Mesendoderm (in vitro differentiated cells): Measurements from ENCODE around the gene OR6V1.

Source experiments
- DNase-seq: peaks from one replicate; pipeline ENCODE4 v3.0.0; 2013
- H2AK5ac ChIP-seq: 2 replicates; pipeline ENCODE4 v1.6.1; 2013; ENCODE audit warnings: low read length, inconsistent platforms
- H2BK120ac ChIP-seq: 2 replicates; pipeline ENCODE4 v1.6.1; 2013; ENCODE audit warnings: low read depth, mild to moderate bottlenecking, low read length, moderate library complexity, mixed read lengths
- H2BK15ac ChIP-seq: replicated peaks from 2 replicates; pipeline ENCODE4 v1.6.1; 2013; ENCODE audit warnings: low read depth, mild to moderate bottlenecking, moderate library complexity
- H2BK5ac ChIP-seq: 2 replicates; pipeline ENCODE4 v1.6.1; 2013; ENCODE audit warnings: low read length, inconsistent platforms
- H3K18ac ChIP-seq: 2 replicates; pipeline ENCODE4 v1.6.1; 2013; ENCODE audit warnings: mild to moderate bottlenecking, low read length, mixed read lengths
- H3K23ac ChIP-seq: one replicate; pipeline ENCODE4 v1.6.1; 2013; ENCODE audit warnings: low read length
- H3K27ac ChIP-seq: 2 replicates; pipeline ENCODE4 v1.5.1; 2013; ENCODE audit warnings: low read depth, mild to moderate bottlenecking, inconsistent platforms, low read length, moderate library complexity
- H3K27me3 ChIP-seq: 2 replicates; pipeline ENCODE4 v1.6.1; 2013; ENCODE audit warnings: low read length, control low read depth, mild to moderate bottlenecking, inconsistent platforms; ENCODE audit not compliant: insufficient read depth, poor library complexity
- H3K36me3 ChIP-seq: 2 replicates; pipeline ENCODE4 v1.6.1; 2013; ENCODE audit warnings: low read length, inconsistent platforms; ENCODE audit not compliant: control insufficient read depth, insufficient read depth
- H3K4ac ChIP-seq: one replicate; pipeline ENCODE4 v1.6.1; 2013; ENCODE audit warnings: low read depth, mild to moderate bottlenecking, low read length, moderate library complexity
- H3K4me1 ChIP-seq: 2 replicates; pipeline ENCODE4 v1.6.1; 2013; ENCODE audit warnings: low read depth, low read length, inconsistent platforms; ENCODE audit not compliant: control insufficient read depth
- H3K4me2 ChIP-seq: 2 replicates; pipeline ENCODE4 v1.6.1; 2013; ENCODE audit warnings: low read length
- H3K4me3 ChIP-seq: 2 replicates; pipeline ENCODE4 v1.5.1; 2013; ENCODE audit warnings: mild to moderate bottlenecking, low read length
- H3K56ac ChIP-seq: one replicate; pipeline ENCODE4 v1.6.1; 2013; ENCODE audit warnings: low read length
- H3K79me1 ChIP-seq: 2 replicates; pipeline ENCODE4 v1.6.1; 2013; ENCODE audit warnings: low read length, inconsistent platforms
- H3K79me2 ChIP-seq: 2 replicates; pipeline ENCODE4 v1.6.1; 2013; ENCODE audit warnings: mild to moderate bottlenecking, low read length; ENCODE audit not compliant: control insufficient read depth, insufficient read depth
- H3K9ac ChIP-seq: 2 replicates; pipeline ENCODE4 v1.6.1; 2013; ENCODE audit warnings: low read length, inconsistent platforms
- H4K5ac ChIP-seq: one replicate; pipeline ENCODE4 v1.6.1; 2013; ENCODE audit warnings: low read length
- H4K8ac ChIP-seq: one replicate; pipeline ENCODE4 v1.6.1; 2013; ENCODE audit warnings: low read depth, mild to moderate bottlenecking, control low read depth, low read length, moderate library complexity
- WGBS: extraction: QIAGEN DNeasy Blood & Tissue Kit; methylation state at CpG from one replicate; pipeline ENCODE4 v1.1.7; 2013; ENCODE audit warnings: low lambda C conversion rate, missing lambda C conversion rate; ENCODE audit not compliant: insufficient coverage; ENCODE audit errors: extremely low coverage; 5-methylcytosine and 5-hydroxymethylcytosine counted together

Gene OR6V1

GRCh38 chr7:143012001-143012400 lies 40.1 kb upstream of the OR6V1 start:
- no peak overlapping the region for H3K18ac ChIP-seq
- no peak overlapping the region for H4K8ac ChIP-seq
- H2AK5ac ChIP-seq: no peak overlapping the region
- H3K4me3 ChIP-seq: no peak overlapping the region
- H2BK5ac ChIP-seq: no peak overlapping the region
- no peak overlapping the region for H3K4ac ChIP-seq
- H3K4me2 ChIP-seq: no peak overlapping the region
- no peaks in the 10 kb centered on the region for H3K79me1 ChIP-seq
- DNase-seq: no peak
- H3K79me2 ChIP-seq: no peaks in the 10 kb centered on the region
- H3K9ac ChIP-seq: no peak overlapping the region
- H4K5ac ChIP-seq: no peak overlapping the region
- H2BK15ac ChIP-seq: no peak overlapping the region
- no peaks in the 10 kb centered on the region for H3K36me3 ChIP-seq
- no peaks in the 10 kb centered on the region for H3K4me1 ChIP-seq
- no peaks in the 10 kb centered on the region for H3K27me3 ChIP-seq
- H3K27ac ChIP-seq: no peak overlapping the region
- no peak overlapping the region for H3K56ac ChIP-seq
- no CpG with 5 or more reads among the region's 7 CpGs for WGBS
- H2BK120ac ChIP-seq: no peak overlapping the region
- no peak overlapping the region for H3K23ac ChIP-seq

GRCh38 chr7:143012409-143012808 lies 39.7 kb upstream of the OR6V1 start:
- no peak overlapping the region for H3K23ac ChIP-seq
- no peak overlapping the region for H2AK5ac ChIP-seq
- no peak overlapping the region for H4K5ac ChIP-seq
- H3K18ac ChIP-seq: no peak overlapping the region
- H3K4me2 ChIP-seq: no peak overlapping the region
- H3K4me3 ChIP-seq: no peak overlapping the region
- no peak overlapping the region for H3K56ac ChIP-seq
- no peak overlapping the region for H2BK15ac ChIP-seq
- H2BK5ac ChIP-seq: no peak overlapping the region
- no peak overlapping the region for H3K27ac ChIP-seq
- H3K79me2 ChIP-seq: no peaks in the 10 kb centered on the region
- H2BK120ac ChIP-seq: no peak overlapping the region
- no peak overlapping the region for H4K8ac ChIP-seq
- no peak overlapping the region for H3K4ac ChIP-seq
- H3K27me3 ChIP-seq: no peaks in the 10 kb centered on the region
- H3K9ac ChIP-seq: no peak overlapping the region
- WGBS: 100% methylated on average over 2 of the region's 4 CpGs
- H3K36me3 ChIP-seq: no peaks in the 10 kb centered on the region
- no peak for DNase-seq
- H3K79me1 ChIP-seq: no peaks in the 10 kb centered on the region
- no peaks in the 10 kb centered on the region for H3K4me1 ChIP-seq

- H3K9ac ChIP-seq: no peak overlapping the region
Measured at GRCh38 chr7:143013473-143013872, 38.7 kb upstream of the OR6V1 start.

GRCh38 chr7:143013893-143014292 lies 38.2 kb upstream of the OR6V1 start:
- no peaks in the 10 kb centered on the region for H3K79me1 ChIP-seq
- H2BK5ac ChIP-seq: no peak overlapping the region
- H3K27ac ChIP-seq: no peak overlapping the region
- H3K56ac ChIP-seq: no peak overlapping the region
- no peak overlapping the region for H3K4me2 ChIP-seq
- H2BK120ac ChIP-seq: no peak overlapping the region
- H3K4ac ChIP-seq: no peak overlapping the region
- H2BK15ac ChIP-seq: no peak overlapping the region
- no peak overlapping the region for H4K8ac ChIP-seq
- no peak overlapping the region for H3K18ac ChIP-seq
- H3K9ac ChIP-seq: no peak overlapping the region
- no peak for DNase-seq
- no peak overlapping the region for H4K5ac ChIP-seq
- no peaks in the 10 kb centered on the region for H3K36me3 ChIP-seq
- no peaks in the 10 kb centered on the region for H3K79me2 ChIP-seq
- H3K27me3 ChIP-seq: no peaks in the 10 kb centered on the region
- H3K4me3 ChIP-seq: no peak overlapping the region
- WGBS: no CpG with 5 or more reads among the region's 5 CpGs
- H2AK5ac ChIP-seq: no peak overlapping the region
- H3K23ac ChIP-seq: no peak overlapping the region
- H3K4me1 ChIP-seq: no peaks in the 10 kb centered on the region

More at GRCh38 chr7:143013473-143013872, 38.7 kb upstream of the OR6V1 start:
- H4K8ac ChIP-seq: no peak overlapping the region
- H4K5ac ChIP-seq: no peak overlapping the region
- no peak overlapping the region for H3K23ac ChIP-seq
- H2BK15ac ChIP-seq: no peak overlapping the region
- DNase-seq: no peak
- no peak overlapping the region for H3K4me3 ChIP-seq
- H3K18ac ChIP-seq: no peak overlapping the region
- H2BK5ac ChIP-seq: no peak overlapping the region
- no peaks in the 10 kb centered on the region for H3K36me3 ChIP-seq
- no peak overlapping the region for H3K4me2 ChIP-seq
- H3K27me3 ChIP-seq: no peaks in the 10 kb centered on the region
- H2AK5ac ChIP-seq: no peak overlapping the region
- H3K79me1 ChIP-seq: no peaks in the 10 kb centered on the region
- H3K56ac ChIP-seq: no peak overlapping the region
- no peaks in the 10 kb centered on the region for H3K79me2 ChIP-seq
- H3K4ac ChIP-seq: no peak overlapping the region
- WGBS: no CpG with 5 or more reads among the region's 1 CpG
- H3K4me1 ChIP-seq: no peaks in the 10 kb centered on the region
- H3K27ac ChIP-seq: no peak overlapping the region
- no peak overlapping the region for H2BK120ac ChIP-seq

GRCh38 chr7:143015084-143015483 lies 37.1 kb upstream of the OR6V1 start:
- Histone ChIP-seq H2BK5ac (no peak overlapping the region), H3K79me2 (no peaks in the 10 kb centered on the region), H3K23ac (no peak overlapping the region), H2BK120ac (no peak overlapping the region), H3K9ac (no peak overlapping the region), H3K18ac (no peak overlapping the region), H4K8ac (no peak overlapping the region), H3K4me1 (no peaks in the 10 kb centered on the region), H3K27ac (no peak overlapping the region), H3K4me3 (no peak overlapping the region), H3K56ac (no peak overlapping the region), H3K36me3 (no peaks in the 10 kb centered on the region), H2AK5ac (no peak overlapping the region), H3K79me1 (no peaks in the 10 kb centered on the region), H4K5ac (no peak overlapping the region), H3K27me3 (no peaks in the 10 kb centered on the region), H3K4ac (no peak overlapping the region), H3K4me2 (no peak overlapping the region), H2BK15ac (no peak overlapping the region)
- DNase-seq: no peak
- WGBS: no CpG with 5 or more reads among the region's 2 CpGs

GRCh38 chr7:143015926-143016490 lies 36.1 kb upstream of the OR6V1 start:
- Histone ChIP-seq H3K18ac (no peak overlapping the region), H3K27me3 (no peaks in the 10 kb centered on the region), H3K79me2 (no peaks in the 10 kb centered on the region), H3K4me2 (no peak overlapping the region), H4K5ac (no peak overlapping the region), H3K23ac (no peak overlapping the region), H3K79me1 (no peaks in the 10 kb centered on the region), H2BK5ac (no peak overlapping the region), H3K36me3 (no peaks in the 10 kb centered on the region), H3K27ac (no peak overlapping the region), H2AK5ac (no peak overlapping the region), H3K56ac (no peak overlapping the region), H3K4me3 (no peak overlapping the region), H3K4ac (no peak overlapping the region), H2BK15ac (no peak overlapping the region), H3K4me1 (no peaks in the 10 kb centered on the region), H3K9ac (no peak overlapping the region), H4K8ac (no peak overlapping the region), H2BK120ac (no peak overlapping the region)
- no peak for DNase-seq
- no CpG with 5 or more reads among the region's 3 CpGs for WGBS
